HG02973 (cell line): ENCODE measurements around the gene SAMSN1.
"Not testable (repeated sequence)": the region's sequence is repeated elsewhere in the genome, so short reads cannot be mapped to it uniquely, and the experiment has no call there.

Experiments
- ATAC-seq: cut with Tn5 transposase; IDR thresholded peaks from one replicate; pipeline ENCODE4 v1.9.1; 2021; ENCODE audit warnings: moderate library complexity; ENCODE audit not compliant: unreplicated experiment

The SAMSN1 gene

GRCh38 chr21:14567331-14568279, 21.5 kb upstream of the SAMSN1 start:
- no peak for ATAC-seq

GRCh38 chr21:14566894-14567293, 20.8 kb upstream of the SAMSN1 start:
- ATAC-seq, result no peak

GRCh38 chr21:14562959-14563358, 16.8 kb upstream of the SAMSN1 start:
- ATAC-seq, result no peak

- ATAC-seq, result no peak
These were observed 14.4 kb upstream of the SAMSN1 start for GRCh38 chr21:14560555-14560954.

- ATAC-seq, result no peak
These were observed 14.0 kb upstream of the SAMSN1 start for GRCh38 chr21:14560139-14560538.

- ATAC-seq, result peak; percentile 43
These were observed 13.0 kb upstream of the SAMSN1 start for GRCh38 chr21:14559102-14559501.

GRCh38 chr21:14557413-14557812, 11.3 kb upstream of the SAMSN1 start:
- no peak for ATAC-seq

- no peak for ATAC-seq
These were observed 8.8 kb upstream of the SAMSN1 start for GRCh38 chr21:14554948-14555347.

- ATAC-seq, result no peak
These were observed 7.3 kb upstream of the SAMSN1 start for GRCh38 chr21:14553422-14553821.

GRCh38 chr21:14551741-14552140, 5.6 kb upstream of the SAMSN1 start:
- no peak for ATAC-seq

GRCh38 chr21:14550135-14550534, 4.0 kb upstream of the SAMSN1 start:
- ATAC-seq, result no peak

- ATAC-seq, result no peak
These were observed 2.7 kb upstream of the SAMSN1 start for GRCh38 chr21:14548779-14549178.

GRCh38 chr21:14547834-14548513, 1.9 kb upstream of the SAMSN1 start:
- ATAC-seq, result no peak

- not testable (repeated sequence) for ATAC-seq
These were observed 604 bp upstream of the SAMSN1 start for GRCh38 chr21:14546719-14547118.

GRCh38 chr21:14543983-14544382, 2.1 kb downstream of the SAMSN1 start:
- no peak for ATAC-seq

GRCh38 chr21:14542638-14543037, 3.5 kb downstream of the SAMSN1 start:
- ATAC-seq, result no peak

- ATAC-seq, result no peak
These were observed 4.1 kb downstream of the SAMSN1 start for GRCh38 chr21:14541841-14542490.

- no peak for ATAC-seq
These were observed 7.6 kb downstream of the SAMSN1 start for GRCh38 chr21:14538483-14538882.

GRCh38 chr21:14536929-14537328, 9.2 kb downstream of the SAMSN1 start:
- ATAC-seq, result no peak

- no peak for ATAC-seq
These were observed 10.4 kb downstream of the SAMSN1 start for GRCh38 chr21:14535702-14536101.
